GM12892 (cell line): Measurements from ENCODE around the gene CCND1.

Source experiments
- POLR2A ChIP-seq: IDR thresholded peaks from 2 replicates; pipeline ENCODE4 v1.6.1; 2011; ENCODE audit warnings: low read depth, low read length, control low read depth
- POLR2AphosphoS5 ChIP-seq: IDR thresholded peaks from 2 replicates; pipeline ENCODE4 v1.6.1; 2011; ENCODE audit warnings: low read depth, low read length, control low read depth

DNA sequence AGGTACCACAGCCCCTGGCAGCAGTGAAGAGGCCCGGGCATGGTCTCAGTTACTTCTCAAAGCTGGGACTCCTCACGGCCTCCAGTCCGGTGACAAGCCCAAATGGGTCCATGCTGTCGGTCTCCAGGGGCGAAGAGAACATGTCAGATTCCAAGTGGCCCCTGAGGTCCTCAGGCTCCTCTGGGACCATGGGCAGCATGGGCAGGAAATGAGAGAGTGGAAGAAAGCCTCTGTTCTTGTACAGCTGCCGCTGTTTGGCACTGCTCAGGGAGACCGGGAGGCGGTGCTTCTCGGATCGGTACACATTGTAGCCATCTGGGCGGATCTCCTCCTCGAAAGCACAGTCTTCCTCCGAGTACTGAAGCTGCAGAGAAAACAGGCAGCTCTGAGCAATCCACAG is 58.3 kb downstream of the CCND1 start:
- no peak for TF ChIP-seq POLR2A
- TF ChIP-seq POLR2AphosphoS5, result no peak
